Small intestine (tissue), 7 donors: ENCODE results near the gene TCF4. TPM values are rescaled to one million over a fixed set of nuclear protein-coding genes. Genes with fewer than 3 reads are reported as not detected.

ENCODE experiments used
- DNase-seq, 2 donors: peaks; one replicate each; pipeline versions ENCODE4 v3.0.0 to v3.0.0-alpha.2; 2013
- FAIRE-seq: peaks from 2 replicates; lab custom pipeline; 2012; peaks lifted over from hg19 to GRCh38; lab: Jason Lieb, UNC
- H3K27ac ChIP-seq, 3 donors: one replicate each; pipeline ENCODE4 v1.5.1; 2013; ENCODE audit warnings: low read length in 2 of 3, mild to moderate bottlenecking in 2 of 3, control low read depth in 1 of 3, inconsistent platforms in 1 of 3, low read depth in 1 of 3, moderate library complexity in 1 of 3
- H3K27me3 ChIP-seq, 3 donors: one replicate each; pipeline ENCODE4 v1.6.1; 2013; ENCODE audit warnings: low read length in 3 of 3, inconsistent platforms in 1 of 3; ENCODE audit not compliant: control insufficient read depth in 3 of 3, insufficient read depth in 3 of 3
- H3K36me3 ChIP-seq, 3 donors: one replicate each; pipeline ENCODE4 v1.6.1; 2013; ENCODE audit warnings: low read length in 3 of 3, inconsistent platforms in 1 of 3, low read depth in 1 of 3, mild to moderate bottlenecking in 1 of 3, moderate library complexity in 1 of 3; ENCODE audit not compliant: control insufficient read depth in 3 of 3, insufficient read depth in 2 of 3
- H3K4me1 ChIP-seq, 3 donors: one replicate each; pipeline ENCODE4 v1.6.1; 2013; ENCODE audit warnings: low read length in 2 of 3, inconsistent platforms in 1 of 3, low read depth in 1 of 3, mild to moderate bottlenecking in 1 of 3, moderate library complexity in 1 of 3; ENCODE audit not compliant: control insufficient read depth in 3 of 3, insufficient read depth in 2 of 3
- H3K4me3 ChIP-seq, 3 donors: one replicate each; pipeline ENCODE4 v1.5.1; 2013; ENCODE audit warnings: low read length in 3 of 3, control low read depth in 1 of 3, inconsistent platforms in 1 of 3, low read depth in 1 of 3, mild to moderate bottlenecking in 1 of 3, moderate library complexity in 1 of 3
- H3K9me3 ChIP-seq, 2 donors: one replicate each; pipeline ENCODE4 v1.6.1; 2013; ENCODE audit warnings: low read depth in 1 of 2, low read length in 1 of 2; ENCODE audit not compliant: control insufficient read depth in 2 of 2, insufficient read depth in 1 of 2
- WGBS, 3 donors: extraction: QIAGEN DNeasy Blood & Tissue Kit; methylation state at CpG; one replicate each; pipeline ENCODE4 v1.1.7; 2013; 5-methylcytosine and 5-hydroxymethylcytosine counted together
- polyA plus RNA-seq, 4 donors: library from polyadenylated mRNA; stranded (reverse) in 3 of 4; unstranded in 1 of 4; fragments of 200-250 nt in 3 of 4; fragments of 120-200 nt in 1 of 4; gene quantifications; one replicate each; pipeline versions ENCODE4 v1.2.1 to v1.2.3, GENCODE V29; 2013
- donor health status: healthy with polysubstance abuse.
- donor health status: control.
- donor health status: control.
- donor health status: Bipolar disorder and iron deficiency.
- donor health status: healthy.

TCF4 gene
- polyA plus RNA-seq, 4 donors: 0.67 to 23.7 (median 11.5) TPM

- WGBS, 3 donors: 78 to 91% (median 89%) methylated on average over 3 of the region's 3 CpGs
- DNase-seq (no peak), FAIRE-seq (no peak)
- Histone ChIP-seq H3K36me3 (no peaks in the 10 kb centered on the region), H3K27ac (no peak overlapping the region), H3K4me3 (no peak overlapping the region), H3K4me1 (no peaks in the 10 kb centered on the region), H3K9me3 (no peaks in the 10 kb centered on the region), H3K27me3 (no peaks in the 10 kb centered on the region)
These were observed 35.6 kb upstream of the TCF4 start for GRCh38 chr18:55623626-55624025.

- H3K9me3 ChIP-seq: no peaks in the 10 kb centered on the region
- no peaks in the 10 kb centered on the region for H3K36me3 ChIP-seq
- FAIRE-seq (no peak), DNase-seq (no peak)
- H3K4me3 ChIP-seq: no peak overlapping the region
- no peaks in the 10 kb centered on the region for H3K27me3 ChIP-seq
- 85 to 91% (median 88%) methylated on average over 2 of the region's 2 CpGs for WGBS, 3 donors
- H3K27ac ChIP-seq: no peak overlapping the region
- no peaks in the 10 kb centered on the region for H3K4me1 ChIP-seq
These were observed 22.5 kb upstream of the TCF4 start for GRCh38 chr18:55610506-55610905.

- Histone ChIP-seq H3K27ac (no peak overlapping the region), H3K36me3 (no peaks in the 10 kb centered on the region), H3K4me1 (no peaks in the 10 kb centered on the region), H3K4me3 (no peak overlapping the region), H3K27me3 (peaks cover 0 to 2% (median 0%) of the 10 kb centered on the region in 3 donors), H3K9me3 (no peaks in the 10 kb centered on the region)
- FAIRE-seq (no peak), DNase-seq (no peak)
- WGBS, 3 donors: 74 to 87% (median 80%) methylated on average over 6 of the region's 6 CpGs
These were observed 21.3 kb upstream of the TCF4 start for GRCh38 chr18:55609160-55609825.

- H3K27ac ChIP-seq: no peak overlapping the region
- no peaks in the 10 kb centered on the region for H3K4me1 ChIP-seq
- 91 to 95% (median 91%) methylated on average over 4 of the region's 4 CpGs for WGBS, 3 donors
- FAIRE-seq: no peak
- H3K27me3 ChIP-seq: peaks cover 0 to 2% (median 0%) of the 10 kb centered on the region in 3 donors
- no peaks in the 10 kb centered on the region for H3K36me3 ChIP-seq
- no peaks in the 10 kb centered on the region for H3K9me3 ChIP-seq
- H3K4me3 ChIP-seq: no peak overlapping the region
- no peak for DNase-seq
These were observed 20.5 kb upstream of the TCF4 start for GRCh38 chr18:55608497-55608896.

- WGBS, 3 donors: 52 to 70% (median 57%) methylated on average over 2 of the region's 2 CpGs
- no peak overlapping the region for H3K27ac ChIP-seq
- no peaks in the 10 kb centered on the region for H3K36me3 ChIP-seq
- FAIRE-seq (no peak), DNase-seq (no peak)
- H3K9me3 ChIP-seq: no peaks in the 10 kb centered on the region
- H3K4me3 ChIP-seq: no peak overlapping the region
- H3K4me1 ChIP-seq: no peaks in the 10 kb centered on the region
- H3K27me3 ChIP-seq: peaks cover 0 to 2% (median 0%) of the 10 kb centered on the region in 3 donors
These were observed 19.8 kb upstream of the TCF4 start for GRCh38 chr18:55607773-55608172.

- 67 to 75% (median 70%) methylated on average over 7 of the region's 7 CpGs for WGBS, 3 donors
- Histone ChIP-seq H3K4me1 (no peaks in the 10 kb centered on the region), H3K36me3 (no peaks in the 10 kb centered on the region), H3K27ac (no peak overlapping the region), H3K9me3 (no peaks in the 10 kb centered on the region), H3K27me3 (peaks cover 0 to 2% (median 0%) of the 10 kb centered on the region in 3 donors), H3K4me3 (no peak overlapping the region)
- no peak for DNase-seq
- FAIRE-seq: no peak
These were observed 17.8 kb upstream of the TCF4 start for GRCh38 chr18:55605733-55606338.

- Histone ChIP-seq H3K27me3 (peaks cover 0 to 2% (median 0%) of the 10 kb centered on the region in 3 donors), H3K9me3 (no peaks in the 10 kb centered on the region), H3K4me1 (no peaks in the 10 kb centered on the region), H3K27ac (no peak overlapping the region), H3K4me3 (no peak overlapping the region), H3K36me3 (no peaks in the 10 kb centered on the region)
- DNase-seq: no peak
- WGBS, 3 donors: 82 to 90% (median 88%) methylated on average over 5 of the region's 5 CpGs
- FAIRE-seq: no peak
These were observed 15.8 kb upstream of the TCF4 start for GRCh38 chr18:55603775-55604174.

GRCh38 chr18:55593888-55594287 is 5.9 kb upstream of the TCF4 start:
- WGBS, 3 donors: 79 to 90% (median 89%) methylated on average over 2 of the region's 2 CpGs
- peaks cover 0 to 7% (median 0%) of the 10 kb centered on the region in 3 donors for H3K27me3 ChIP-seq
- peaks cover 0 to 5% (median 3%) of the 10 kb centered on the region in 3 donors for H3K4me1 ChIP-seq
- DNase-seq (no peak), FAIRE-seq (no peak)
- no peaks in the 10 kb centered on the region for H3K9me3 ChIP-seq
- no peaks in the 10 kb centered on the region for H3K36me3 ChIP-seq
- H3K4me3 ChIP-seq: no peak overlapping the region
- H3K27ac ChIP-seq: no peak overlapping the region
